ENCODE data around the gene CTNNA2.

The CTNNA2 gene

GRCh38 chr2:80300346-80300745 is 787.5 kb downstream of the CTNNA2 start:
- no peak overlapping the region for H3K4me3 Mint-ChIP-seq
- no peaks in the 10 kb centered on the region for H3K36me3 Mint-ChIP-seq (ENCODE audit: low read depth)
- DNase-seq: no peak
- no peak overlapping the region for H3K27ac Mint-ChIP-seq
- no peaks in the 10 kb centered on the region for H3K4me1 Mint-ChIP-seq (ENCODE audit: low read depth)
- H3K27me3 Mint-ChIP-seq: peaks cover 47% of the 10 kb centered on the region
- H3K9me3 Mint-ChIP-seq: peaks cover 4% of the 10 kb centered on the region

GRCh38 chr2:80300954-80301353 is 788.1 kb downstream of the CTNNA2 start:
- no peaks in the 10 kb centered on the region for H3K36me3 Mint-ChIP-seq (ENCODE audit: low read depth)
- H3K4me3 Mint-ChIP-seq: no peak overlapping the region
- H3K4me1 Mint-ChIP-seq (ENCODE audit: low read depth): no peaks in the 10 kb centered on the region
- no peak for DNase-seq
- H3K27ac Mint-ChIP-seq: no peak overlapping the region
- H3K27me3 Mint-ChIP-seq: peaks cover 53% of the 10 kb centered on the region
- peaks cover 3% of the 10 kb centered on the region for H3K9me3 Mint-ChIP-seq

- peaks cover 57% of the 10 kb centered on the region for H3K27me3 Mint-ChIP-seq
- no peak overlapping the region for H3K27ac Mint-ChIP-seq
- H3K36me3 Mint-ChIP-seq (ENCODE audit: low read depth): no peaks in the 10 kb centered on the region
- peaks cover 4% of the 10 kb centered on the region for H3K9me3 Mint-ChIP-seq
- H3K4me3 Mint-ChIP-seq: no peak overlapping the region
- H3K4me1 Mint-ChIP-seq (ENCODE audit: low read depth): no peaks in the 10 kb centered on the region
- no peak for DNase-seq
These were observed 789.1 kb downstream of the CTNNA2 start for GRCh38 chr2:80302001-80302313.

DNA sequence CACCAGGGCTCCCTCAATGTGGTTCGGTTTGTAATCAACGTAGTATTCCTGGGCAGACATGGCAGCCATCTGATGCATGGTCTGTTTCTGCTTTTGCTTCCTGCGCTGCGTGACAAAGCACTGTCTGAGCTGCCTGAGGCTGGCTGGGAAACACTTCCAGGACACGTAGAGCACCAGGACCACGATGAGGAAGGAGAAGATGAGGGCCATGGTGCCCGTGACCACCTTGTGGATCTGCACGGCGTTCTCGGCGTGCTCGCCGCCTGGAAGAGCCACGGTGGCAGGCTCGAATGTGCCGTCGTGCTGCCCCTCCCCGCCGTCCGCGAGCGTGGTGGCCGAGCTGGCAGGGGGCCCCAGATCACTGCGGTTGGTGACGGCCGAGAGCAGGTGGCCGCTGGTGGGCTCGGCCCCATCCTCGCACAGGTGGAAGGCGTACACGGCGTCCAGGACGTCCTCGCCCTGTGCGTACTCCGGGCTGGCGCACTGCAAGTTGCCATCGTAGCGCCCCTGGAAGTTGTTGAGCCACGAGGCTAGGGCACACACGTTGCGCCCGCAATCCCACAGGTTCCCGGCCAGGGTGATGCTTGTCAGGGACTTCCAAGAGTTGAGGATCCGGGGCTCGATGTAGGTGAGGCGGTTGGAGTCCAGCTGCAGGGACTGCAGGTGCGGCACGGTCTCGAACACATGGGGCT is 789.6 kb downstream of the CTNNA2 start:
- Mint-ChIP-seq H3K36me3 (ENCODE audit: low read depth) (no peaks in the 10 kb centered on the region), H3K9me3 (peaks cover 4% of the 10 kb centered on the region), H3K4me3 (no peak overlapping the region), H3K4me1 (ENCODE audit: low read depth) (no peaks in the 10 kb centered on the region), H3K27ac (no peak overlapping the region), H3K27me3 (peaks cover 59% of the 10 kb centered on the region)
- DNase-seq: no peak

GRCh38 chr2:80303006-80303908 is 790.4 kb downstream of the CTNNA2 start:
- Mint-ChIP-seq H3K9me3 (peaks cover 4% of the 10 kb centered on the region), H3K4me1 (ENCODE audit: low read depth) (no peaks in the 10 kb centered on the region), H3K36me3 (ENCODE audit: low read depth) (no peaks in the 10 kb centered on the region), H3K27ac (no peak overlapping the region), H3K27me3 (peaks cover 61% of the 10 kb centered on the region), H3K4me3 (no peak overlapping the region)
- DNase-seq: no peak

GRCh38 chr2:80303909-80304837 is 791.3 kb downstream of the CTNNA2 start, which contains the start of gene LRRTM1:
Gene LRRTM1 (minus strand): TSS chr2:80304752. CDS start chr2:80303819, 933 bp downstream.
- Mint-ChIP-seq H3K4me3 (no peak within 1 kb of the TSS), H3K36me3 (ENCODE audit: low read depth) (no peaks in the 10 kb centered on the region), H3K27ac (no peak within 1 kb of the TSS), H3K9me3 (peaks cover 4% of the 10 kb centered on the region), H3K4me1 (ENCODE audit: low read depth) (no peaks in the 10 kb centered on the region), H3K27me3 (peaks cover 61% of the 10 kb centered on the region)
- no peak for DNase-seq

- Mint-ChIP-seq H3K36me3 (ENCODE audit: low read depth) (no peaks in the 10 kb centered on the region), H3K27me3 (peaks cover 5% of the 10 kb centered on the region), H3K27ac (no peak overlapping the region), H3K4me3 (no peak overlapping the region), H3K4me1 (ENCODE audit: low read depth) (no peaks in the 10 kb centered on the region), H3K9me3 (peaks cover 17% of the 10 kb centered on the region)
- no peak for DNase-seq
These were observed 798.5 kb downstream of the CTNNA2 start for GRCh38 chr2:80311304-80311703.

GRCh38 chr2:80312282-80312839 is 799.5 kb downstream of the CTNNA2 start:
- no peak overlapping the region for H3K27ac Mint-ChIP-seq
- no peaks in the 10 kb centered on the region for H3K4me1 Mint-ChIP-seq (ENCODE audit: low read depth)
- peaks cover 3% of the 10 kb centered on the region for H3K27me3 Mint-ChIP-seq
- no peak for DNase-seq
- H3K4me3 Mint-ChIP-seq: no peak overlapping the region
- H3K36me3 Mint-ChIP-seq (ENCODE audit: low read depth): no peaks in the 10 kb centered on the region
- H3K9me3 Mint-ChIP-seq: peaks cover 18% of the 10 kb centered on the region

DNA sequence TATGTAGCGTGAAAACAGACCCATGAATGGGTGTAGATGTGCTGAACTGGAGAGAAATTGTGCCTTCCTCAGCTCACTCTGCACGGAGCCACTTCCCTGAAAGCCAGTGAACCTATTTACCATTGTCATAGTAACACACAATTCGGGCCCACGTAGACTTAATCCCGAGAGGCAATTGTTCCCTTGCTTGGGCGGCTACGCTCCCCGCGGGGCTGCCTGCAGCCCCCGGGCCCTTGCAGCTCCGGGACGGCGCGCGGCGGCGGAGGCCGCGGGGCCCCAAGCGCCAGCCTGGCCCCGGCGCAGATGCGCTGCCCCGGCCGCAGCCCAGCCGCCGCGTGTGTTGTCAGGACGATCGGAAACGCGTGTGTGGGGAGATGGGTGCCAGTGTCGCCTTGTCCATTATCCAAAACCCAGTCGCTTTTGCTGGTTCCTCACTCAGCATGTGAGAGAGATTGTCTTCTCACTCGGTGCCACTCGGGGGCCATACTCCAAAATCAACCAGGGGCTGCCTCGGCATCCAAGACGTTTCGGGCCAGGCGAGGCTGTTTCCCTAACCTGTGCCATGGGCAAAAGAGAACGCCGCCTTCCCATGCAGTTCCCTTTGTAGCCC is 809.6 kb downstream of the CTNNA2 start:
- Mint-ChIP-seq H3K4me1 (ENCODE audit: low read depth) (no peaks in the 10 kb centered on the region), H3K27me3 (peaks cover 7% of the 10 kb centered on the region), H3K36me3 (ENCODE audit: low read depth) (no peaks in the 10 kb centered on the region)

GRCh38 chr2:80322958-80323357 is 810.1 kb downstream of the CTNNA2 start:
- H3K27me3 Mint-ChIP-seq: peaks cover 7% of the 10 kb centered on the region
- no peak overlapping the region for H3K4me3 Mint-ChIP-seq
- no peak for DNase-seq
- no peaks in the 10 kb centered on the region for H3K4me1 Mint-ChIP-seq (ENCODE audit: low read depth)
- H3K27ac Mint-ChIP-seq: no peak overlapping the region
- no peaks in the 10 kb centered on the region for H3K36me3 Mint-ChIP-seq (ENCODE audit: low read depth)
- peaks cover 1% of the 10 kb centered on the region for H3K9me3 Mint-ChIP-seq

More for the DNA sequence above, 809.6 kb downstream of the CTNNA2 start:
- Mint-ChIP-seq H3K4me3 (no peak overlapping the region), H3K9me3 (peaks cover 1% of the 10 kb centered on the region), H3K27ac (no peak overlapping the region)
- DNase-seq: no peak

- no peak overlapping the region for H3K4me3 Mint-ChIP-seq
- no peaks in the 10 kb centered on the region for H3K4me1 Mint-ChIP-seq (ENCODE audit: low read depth)
- no peak for DNase-seq
- no peak overlapping the region for H3K27ac Mint-ChIP-seq
- no peaks in the 10 kb centered on the region for H3K36me3 Mint-ChIP-seq (ENCODE audit: low read depth)
- H3K27me3 Mint-ChIP-seq: peaks cover 7% of the 10 kb centered on the region
- peaks cover 1% of the 10 kb centered on the region for H3K9me3 Mint-ChIP-seq
These were observed 810.8 kb downstream of the CTNNA2 start for GRCh38 chr2:80323610-80324009.

DNA sequence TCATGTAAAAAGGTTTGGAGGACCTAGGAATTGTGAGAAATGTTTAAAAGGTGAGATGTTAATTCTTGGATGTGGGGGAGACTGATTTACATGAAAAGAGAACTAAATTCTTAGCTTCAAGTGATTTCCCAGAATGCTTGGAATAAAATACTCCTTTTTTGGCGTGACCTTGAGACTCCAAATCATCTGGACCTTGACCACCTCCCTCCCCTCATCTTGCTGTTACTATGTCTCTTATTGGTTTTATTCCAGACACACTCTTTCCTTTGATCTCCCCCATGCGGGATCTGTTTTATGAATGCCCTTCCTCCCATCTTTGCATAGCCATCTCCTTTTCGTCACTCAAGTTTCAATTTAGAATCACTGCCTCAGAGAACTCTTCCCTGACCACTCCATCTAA is 811.7 kb downstream of the CTNNA2 start:
- H3K4me1 Mint-ChIP-seq (ENCODE audit: low read depth): no peaks in the 10 kb centered on the region
- no peak overlapping the region for H3K27ac Mint-ChIP-seq
- no peak for DNase-seq
- peaks cover 7% of the 10 kb centered on the region for H3K27me3 Mint-ChIP-seq
- no peak overlapping the region for H3K4me3 Mint-ChIP-seq
- H3K36me3 Mint-ChIP-seq (ENCODE audit: low read depth): no peaks in the 10 kb centered on the region
- peaks cover 1% of the 10 kb centered on the region for H3K9me3 Mint-ChIP-seq

- no peak for DNase-seq
- H3K27me3 Mint-ChIP-seq: peaks cover 5% of the 10 kb centered on the region
- H3K27ac Mint-ChIP-seq: no peak overlapping the region
- H3K4me3 Mint-ChIP-seq: no peak overlapping the region
- peaks cover 1% of the 10 kb centered on the region for H3K9me3 Mint-ChIP-seq
- no peaks in the 10 kb centered on the region for H3K4me1 Mint-ChIP-seq (ENCODE audit: low read depth)
- no peaks in the 10 kb centered on the region for H3K36me3 Mint-ChIP-seq (ENCODE audit: low read depth)
These were observed 813.4 kb downstream of the CTNNA2 start for GRCh38 chr2:80326214-80326613.

DNA sequence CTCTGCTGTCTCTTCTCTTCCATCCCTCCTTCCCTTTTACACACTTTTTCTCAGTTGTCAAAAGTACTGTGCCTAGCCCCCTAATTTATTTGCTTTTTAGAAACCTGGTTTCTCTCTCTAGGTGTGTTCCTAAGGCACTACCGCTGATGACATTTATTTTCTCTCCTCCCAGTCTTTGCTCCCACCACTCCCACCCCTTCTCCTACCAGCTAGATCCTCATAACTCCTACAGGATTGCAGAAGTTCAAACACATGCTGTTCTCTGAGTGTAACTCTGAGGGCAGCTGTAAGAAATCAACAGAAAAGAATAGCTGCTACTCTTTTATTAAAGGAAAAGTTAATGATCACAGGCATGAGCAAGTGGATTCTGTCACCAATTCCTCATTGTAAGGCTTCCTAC is 814.0 kb downstream of the CTNNA2 start:
- Mint-ChIP-seq H3K27me3 (peaks cover 3% of the 10 kb centered on the region), H3K27ac (no peak overlapping the region), H3K4me3 (no peak overlapping the region), H3K36me3 (ENCODE audit: low read depth) (no peaks in the 10 kb centered on the region), H3K4me1 (ENCODE audit: low read depth) (no peaks in the 10 kb centered on the region), H3K9me3 (peaks cover 1% of the 10 kb centered on the region)
- DNase-seq: no peak
